GM12878 (cell line): ENCODE data around the gene CCDC141. TPM values are rescaled to one million over a fixed set of nuclear protein-coding genes. Genes with fewer than 3 reads are reported as not detected.

ENCODE experiments used
- BCL3 ChIP-seq: IDR thresholded peaks from 2 replicates; pipeline ENCODE4 v1.6.1; 2011; ENCODE audit warnings: borderline replicate concordance, low read depth, mild to moderate bottlenecking, moderate library complexity, low read length; ENCODE audit not compliant: insufficient read depth, poor library complexity, severe bottlenecking
- CTCF ChIP-seq, 3 experiments: IDR thresholded peaks in 2 of 3; conservative IDR thresholded peaks in 1 of 3; 2 replicates each; pipeline ENCODE4 v1.5.1; 2011; ENCODE audit warnings: low read depth in 3 of 3, low read length in 3 of 3, mild to moderate bottlenecking in 3 of 3, control low read depth in 2 of 3, moderate library complexity in 2 of 3, inconsistent platforms in 1 of 3, mixed read lengths in 1 of 3; ENCODE audit not compliant: control insufficient read depth in 2 of 3, insufficient read depth in 1 of 3; ENCODE audit errors: extremely low read depth in 1 of 3
- E2F8 ChIP-seq: fragments of 450-650 bp; IDR thresholded peaks from 2 replicates; pipeline ENCODE4 v1.6.1; 2018; ENCODE audit warnings: mild to moderate bottlenecking, low read depth, moderate library complexity; ENCODE audit not compliant: partially characterized antibody
- HDAC2 ChIP-seq: fragments of 200-600 bp; sonication (generic); IDR thresholded peaks from 2 replicates; pipeline ENCODE4 v1.6.1; 2017
- MYB ChIP-seq: fragments of 150-350 bp; IDR thresholded peaks from 2 replicates; pipeline ENCODE4 v1.6.1; 2014; ENCODE audit warnings: mild to moderate bottlenecking, low read depth, low read length, borderline replicate concordance
- ZNF217 ChIP-seq: fragments of 450-650 bp; IDR thresholded peaks from 2 replicates; pipeline ENCODE4 v1.6.1; 2017; ENCODE audit warnings: antibody characterized with exemption, mild to moderate bottlenecking
- polyA plus RNA-seq, 11 experiments: library from polyadenylated mRNA; depleted of rRNA in 4 of 11; unstranded in 6 of 11; stranded (reverse) in 5 of 11; fragments of >200 nt; fragmentation: Nextera tagmentation in 4 of 11; fragmentation: Illumina TruSeq in 1 of 11; extraction: Ambion mirVana in 4 of 11; extraction: Trizol in 1 of 11; gene quantifications; 1 replicate in 1 of 11; 2 replicates in 10 of 11; pipeline versions ENCODE4 v1.2.1 to v1.2.3, GENCODE V29; 2011 to 2016; ENCODE audit warnings: inconsistent platforms in 2 of 11, missing spikeins in 2 of 11, low read depth in 1 of 11
- total RNA-seq, 4 experiments: library from RNA; depleted of rRNA in 3 of 4; stranded (reverse); fragments of >200 nt in 3 of 4; fragmentation: Illumina TruSeq in 1 of 4; extraction: Trizol in 1 of 4; gene quantifications; 2 replicates each; pipeline versions ENCODE4 v1.2.1 to v1.2.3, GENCODE V29; 2013 to 2021

CCDC141 gene
- total and polyA plus RNA-seq, 10 of the 15 experiments (the other 5 are each of a cell fraction or from before 2014, with no cell fraction given): 0.84 to 12.5 (median 3.6) TPM

- TF ChIP-seq CTCF (IDR thresholded peaks at IDR 0.05 in 2 of 3, conservative IDR thresholded peaks at IDR 0.05 in 1 of 3; ENCODE audit: control insufficient read depth in 2 of 3, extremely low read depth in 1 of 3, insufficient read depth in 1 of 3, low read depth in 3 of 3, low read length in 3 of 3) (no peak), MYB (no peak), BCL3 (no peak), E2F8 (no peak), HDAC2 (no peak), ZNF217 (no peak)
Measured at GRCh38 chr2:178819992-178820391, 229.9 kb downstream of the CCDC141 start (continued).
